Fibroblast of lung (primary cell): ENCODE data around the gene EYA3. TPM values are rescaled to one million over a fixed set of nuclear protein-coding genes. Genes with fewer than 3 reads are reported as not detected.
A peak's percentile ranks its signal among the peaks of the same experiment; 100 is the strongest.

Experiments
- DNase-seq, 2 donors: peaks; one replicate each; pipeline versions ENCODE4 v3.0.0 to v3.0.0-alpha.2; 2010; ENCODE audit warnings: low read depth in 2 of 2
- H2AFZ ChIP-seq: 2 replicates; pipeline ENCODE4 v1.5.1; 2012; ENCODE audit warnings: low read length, control low read depth, inconsistent platforms
- H3K27ac ChIP-seq: 2 replicates; pipeline ENCODE4 v1.5.1; 2011; ENCODE audit warnings: low read length, control low read depth; ENCODE audit not compliant: insufficient read depth
- H3K27me3 ChIP-seq: 2 replicates; pipeline ENCODE4 v1.5.1; 2011; ENCODE audit warnings: mild to moderate bottlenecking, low read length; ENCODE audit not compliant: control insufficient read depth, insufficient read depth
- H3K36me3 ChIP-seq: 2 replicates; pipeline ENCODE4 v1.5.1; 2011; ENCODE audit warnings: low read length; ENCODE audit not compliant: control insufficient read depth, insufficient read depth
- H3K4me1 ChIP-seq: 2 replicates; pipeline ENCODE4 v1.5.1; 2011; ENCODE audit warnings: low read length; ENCODE audit not compliant: control insufficient read depth, insufficient read depth; ENCODE audit errors: extremely low read depth
- H3K4me2 ChIP-seq: 2 replicates; pipeline ENCODE4 v1.5.1; 2011; ENCODE audit warnings: low read length, control low read depth; ENCODE audit not compliant: insufficient read depth; ENCODE audit errors: extremely low read depth
- H3K4me3 ChIP-seq, 4 experiments: fragments of 200-600 bp in 1 of 4; sonication (generic) in 1 of 4; replicated peaks in 1 of 4; 2 replicates each; pipeline ENCODE4 v1.5.1; 2011 to 2016; ENCODE audit warnings: low read length in 4 of 4, low read depth in 3 of 4, mild to moderate bottlenecking in 3 of 4, control low read depth in 2 of 4, inconsistent platforms in 1 of 4, mixed read lengths in 1 of 4; ENCODE audit not compliant: insufficient read depth in 1 of 4; ENCODE audit errors: control extremely low read depth in 1 of 4
- H3K79me2 ChIP-seq: 2 replicates; pipeline ENCODE4 v1.5.1; 2012; ENCODE audit warnings: mild to moderate bottlenecking, low read length, inconsistent platforms; ENCODE audit not compliant: control insufficient read depth, insufficient read depth
- H3K9ac ChIP-seq: 2 replicates; pipeline ENCODE4 v1.5.1; 2011; ENCODE audit warnings: mild to moderate bottlenecking, low read length, control low read depth; ENCODE audit not compliant: insufficient read depth
- H3K9me3 ChIP-seq: 2 replicates; pipeline ENCODE4 v1.5.1; 2012; ENCODE audit warnings: low read depth, low read length; ENCODE audit not compliant: control insufficient read depth, insufficient read depth
- H4K20me1 ChIP-seq: 2 replicates; pipeline ENCODE4 v1.5.1; 2011; ENCODE audit warnings: low read length; ENCODE audit not compliant: control insufficient read depth, insufficient read depth; ENCODE audit errors: extremely low read depth
- CTCF ChIP-seq, 2 donors: IDR thresholded peaks in 1 of 2; conservative IDR thresholded peaks in 1 of 2; 1 replicate in 1 of 2; 2 replicates in 1 of 2; pipeline ENCODE4 v1.5.1; 2011 to 2012; ENCODE audit warnings: low read length in 2 of 2, control low read depth in 1 of 2, inconsistent platforms in 1 of 2, low read depth in 1 of 2, mild to moderate bottlenecking in 1 of 2
- EZH2 ChIP-seq: IDR thresholded peaks from 2 replicates; pipeline ENCODE4 v1.5.1; 2012; ENCODE audit warnings: low read length, control low read depth, mild to moderate bottlenecking; ENCODE audit errors: missing control alignments
- polyA plus RNA-seq, 2 donors: library from polyadenylated mRNA; depleted of rRNA in 1 of 2; stranded (reverse) in 1 of 2; unstranded in 1 of 2; fragments of >200 nt; gene quantifications; 2 replicates each; pipeline ENCODE4 v1.2.1, GENCODE V29; 2011 to 2012; ENCODE audit warnings: missing spikeins in 1 of 2
- total RNA-seq: library from RNA; depleted of rRNA; stranded (reverse); fragments of >200 nt; gene quantifications from 2 replicates; pipeline ENCODE4 v1.2.1, GENCODE V29; 2014

Gene EYA3
- total and polyA plus RNA-seq, 2 donors (not counting 1 experiment from before 2014, with no cell fraction given), result 11.2 to 17.5 TPM

GRCh38 chr1:27973771-27974416 lies 114.5 kb downstream of the EYA3 start:
- Histone ChIP-seq H3K36me3 (peaks cover 2% of the 10 kb centered on the region), H2AFZ (no peak overlapping the region), H3K79me2 (no peaks in the 10 kb centered on the region), H3K27me3 (no peaks in the 10 kb centered on the region), H3K9ac (no peak overlapping the region), H3K4me2 (no peak overlapping the region), H4K20me1 (no peaks in the 10 kb centered on the region), H3K4me1 (peaks cover 15% of the 10 kb centered on the region), H3K9me3 (no peaks in the 10 kb centered on the region), H3K4me3 (no peak overlapping the region), H3K27ac (no peak overlapping the region)
- DNase-seq, result no peak
- TF ChIP-seq EZH2 (no peak), CTCF (conservative IDR thresholded peaks at IDR 0.05 in 1 of 2, IDR thresholded peaks at IDR 0.05 in 1 of 2; ENCODE audit: low read depth in 1 of 2, low read length in 2 of 2) (no peak)

- no peak overlapping the region for H3K4me3 ChIP-seq
- no peak for DNase-seq
- H3K27me3 ChIP-seq, result no peaks in the 10 kb centered on the region
- H2AFZ ChIP-seq, result no peak overlapping the region
- no peak overlapping the region for H3K27ac ChIP-seq
- H4K20me1 ChIP-seq, result no peaks in the 10 kb centered on the region
- no peak for TF ChIP-seq EZH2
- no peak for TF ChIP-seq CTCF (conservative IDR thresholded peaks at IDR 0.05 in 1 of 2, IDR thresholded peaks at IDR 0.05 in 1 of 2; ENCODE audit: low read depth in 1 of 2, low read length in 2 of 2)
- no peaks in the 10 kb centered on the region for H3K9me3 ChIP-seq
- peaks cover 19% of the 10 kb centered on the region for H3K4me1 ChIP-seq
- H3K79me2 ChIP-seq, result no peaks in the 10 kb centered on the region
- peaks cover 2% of the 10 kb centered on the region for H3K36me3 ChIP-seq
- no peak overlapping the region for H3K4me2 ChIP-seq
- no peak overlapping the region for H3K9ac ChIP-seq
These were observed 116.3 kb downstream of the EYA3 start for GRCh38 chr1:27972141-27972540.

GRCh38 chr1:27971674-27972073 lies 116.7 kb downstream of the EYA3 start:
- Histone ChIP-seq H3K36me3 (peaks cover 3% of the 10 kb centered on the region), H3K27ac (no peak overlapping the region), H3K9me3 (no peaks in the 10 kb centered on the region), H2AFZ (no peak overlapping the region), H3K27me3 (no peaks in the 10 kb centered on the region), H3K4me1 (peaks cover 19% of the 10 kb centered on the region), H3K4me2 (no peak overlapping the region), H3K4me3 (no peak overlapping the region), H4K20me1 (no peaks in the 10 kb centered on the region), H3K79me2 (no peaks in the 10 kb centered on the region), H3K9ac (no peak overlapping the region)
- TF ChIP-seq CTCF (conservative IDR thresholded peaks at IDR 0.05 in 1 of 2, IDR thresholded peaks at IDR 0.05 in 1 of 2; ENCODE audit: low read depth in 1 of 2, low read length in 2 of 2) (no peak), EZH2 (no peak)
- peak; percentile 18 to 19 for DNase-seq
